Panc1 (cell line): ENCODE measurements around the gene SYCN. TPM values are rescaled to one million over a fixed set of nuclear protein-coding genes. Genes with fewer than 3 reads are reported as not detected.

Experiments
- ATAC-seq: fragments of 200-7000 bp; cut with Tn5 transposase; 2 replicates; pipeline ENCODE4 v1.9.1; 2020; ENCODE audit warnings: mild to moderate bottlenecking, moderate library complexity
- BruUV-seq: library from RNA; stranded (reverse); fragments of 400-500 nt; replicated peaks from 2 replicates; lab custom pipeline; 2021; lab: Mats Ljungman, UMichigan
- CTCF ChIA-PET: fragments of 300-600 bp; sonication (Branson Sonifier 250); formaldehyde crosslinking; loops from one replicate; lab custom pipeline; 2022; ENCODE audit warnings: antibody characterized with exemption; lab: Charles Lee
- POLR2A ChIA-PET: fragments of 300-600 bp; sonication (Branson Sonifier 250); formaldehyde crosslinking; loops from one replicate; lab custom pipeline; 2022; ENCODE audit warnings: antibody characterized with exemption; lab: Charles Lee
- DNase-seq: peaks from one replicate; pipeline ENCODE4 v3.0.0-alpha.2; 2010; ENCODE audit warnings: low read depth, low spot score
- H3K27ac ChIP-seq: 2 replicates; pipeline ENCODE4 v1.5.1; 2011; ENCODE audit warnings: mild to moderate bottlenecking, low read length, inconsistent platforms
- H3K27me3 ChIP-seq: fragments of 200-500 bp; sonication (Bioruptor generic); 2 replicates; pipeline ENCODE4 v1.6.0; 2014; ENCODE audit warnings: low read length, inconsistent platforms; ENCODE audit not compliant: control insufficient read depth, insufficient read depth
- H3K36me3 ChIP-seq: fragments of 200-500 bp; sonication (Bioruptor generic); 2 replicates; pipeline ENCODE4 v1.5.1; 2014; ENCODE audit warnings: inconsistent platforms, mild to moderate bottlenecking, low read length, moderate library complexity; ENCODE audit not compliant: control insufficient read depth, insufficient read depth
- H3K4me1 ChIP-seq: 2 replicates; pipeline ENCODE4 v1.5.1; 2011; ENCODE audit warnings: inconsistent platforms, mild to moderate bottlenecking, low read length, moderate library complexity; ENCODE audit not compliant: control insufficient read depth, insufficient read depth
- H3K4me3 ChIP-seq, 2 experiments: 2 replicates each; pipeline ENCODE4 v1.5.1; 2011 to 2012; ENCODE audit warnings: low read depth in 2 of 2, low read length in 2 of 2, mild to moderate bottlenecking in 2 of 2, inconsistent platforms in 1 of 2, moderate library complexity in 1 of 2
- H3K9me3 ChIP-seq: fragments of 200-500 bp; sonication (Bioruptor generic); 2 replicates; pipeline ENCODE4 v1.5.1; 2014; ENCODE audit warnings: low read depth, mild to moderate bottlenecking, inconsistent platforms, low read length, moderate library complexity; ENCODE audit not compliant: control insufficient read depth, insufficient read depth
- CTCF ChIP-seq: fragments of 450-650 bp; IDR thresholded peaks from 2 replicates; pipeline ENCODE4 v1.5.1; 2017; ENCODE audit warnings: mild to moderate bottlenecking
- POLR2AphosphoS5 ChIP-seq: IDR thresholded peaks from 2 replicates; pipeline ENCODE4 v1.6.1; 2012; ENCODE audit warnings: mild to moderate bottlenecking, low read depth, low read length, moderate library complexity
- REST ChIP-seq, 2 experiments: IDR thresholded peaks; 2 replicates each; pipeline ENCODE4 v1.6.1; 2011 to 2012; ENCODE audit warnings: low read depth in 2 of 2, control low read depth in 1 of 2, low read length in 1 of 2, mild to moderate bottlenecking in 1 of 2, moderate library complexity in 1 of 2; ENCODE audit not compliant: insufficient read depth in 1 of 2
- SIN3A ChIP-seq: IDR thresholded peaks from 2 replicates; pipeline ENCODE4 v1.6.1; 2012; ENCODE audit warnings: low read depth, mild to moderate bottlenecking, low read length, moderate library complexity, borderline replicate concordance; ENCODE audit not compliant: insufficient read depth
- TCF7L2 ChIP-seq: IDR thresholded peaks from 2 replicates; pipeline ENCODE4 v1.6.1; 2011; ENCODE audit warnings: mild to moderate bottlenecking, low read depth, low read length, inconsistent platforms
- in situ Hi-C: cut with HindIII; loops from 2 replicates; pipeline ENCODE4 v1.10.0; 2016; ENCODE audit warnings: low sequenced_read_pairs, low pct_unique_long_range_greater_than_20kb
- intact Hi-C: fragments of 100-400 bp; cut with micrococcal nuclease; formaldehyde crosslinking; loops from one replicate; pipeline ENCODE4 v1.10.0; 2022; ENCODE audit not compliant: unreplicated experiment
- total RNA-seq: library from RNA; stranded (reverse); gene quantifications from one replicate; pipeline ENCODE4 v1.2.1, GENCODE V29; 2021; ENCODE audit not compliant: unreplicated experiment

The SYCN gene
- total RNA-seq, 1 experiment from 2014 or later: 0.33 TPM

- ATAC-seq (no peak), DNase-seq (no peak)
- no peak overlapping the region for H3K27ac ChIP-seq
- intact Hi-C loops: no loop called here
- no TSS peak for BruUV-seq
- ChIA-PET POLR2A (no interaction called here), CTCF (interaction anchor here (0.6 kb wide), 1 partner anchor 766 kb away, joined by 4 read pairs; no protein-coding TSS in a partner anchor)
- no peaks in the 10 kb centered on the region for H3K27me3 ChIP-seq
- in situ Hi-C loops: no loop called here
- H3K4me3 ChIP-seq: no peak overlapping the region
- no peaks in the 10 kb centered on the region for H3K36me3 ChIP-seq
- H3K4me1 ChIP-seq: peaks cover 62% of the 10 kb centered on the region
- TF ChIP-seq REST (IDR thresholded peaks at IDR 0.05; ENCODE audit: insufficient read depth in 1 of 2, low read depth in 2 of 2, low read length in 1 of 2) (no peak), POLR2AphosphoS5 (0 out of 2 replicates have a peak, but pooled peaks have one; percentile 24), SIN3A (no peak), TCF7L2 (no peak)
- H3K9me3 ChIP-seq: no peaks in the 10 kb centered on the region
Observed at GRCh38 chr19:39157997-39158389, 46.1 kb downstream of the SYCN start.

GRCh38 chr19:39157275-39157996 lies 46.6 kb downstream of the SYCN start:
- CTCF ChIA-PET: interaction anchor here (0.6 kb wide), 1 partner anchor 767 kb away, joined by 4 read pairs; no protein-coding TSS in a partner anchor
- H3K9me3 ChIP-seq: no peaks in the 10 kb centered on the region
- H3K4me3 ChIP-seq: no peak overlapping the region
- no peak for ATAC-seq
- no peaks in the 10 kb centered on the region for H3K27me3 ChIP-seq
- BruUV-seq: no TSS peak
- peaks cover 63% of the 10 kb centered on the region for H3K4me1 ChIP-seq
- intact Hi-C loops (no loop called here), in situ Hi-C loops (no loop called here)
- DNase-seq: no peak
- no peak overlapping the region for H3K27ac ChIP-seq
- POLR2A ChIA-PET: no interaction called here
- no peaks in the 10 kb centered on the region for H3K36me3 ChIP-seq
- no peak for TF ChIP-seq TCF7L2
- no peak for TF ChIP-seq CTCF
- no peak for TF ChIP-seq POLR2AphosphoS5
- TF ChIP-seq SIN3A: no peak
- TF ChIP-seq REST (IDR thresholded peaks at IDR 0.05; ENCODE audit: insufficient read depth in 1 of 2, low read depth in 2 of 2, low read length in 1 of 2): no peak
